ENCODE data around the gene CIAO3. TPM values are rescaled to one million over a fixed set of nuclear protein-coding genes. Genes with fewer than 3 reads are reported as not detected.

CIAO3 gene
- polyA plus RNA-seq, 4 donors = 21.0 to 28.5 (median 25.2) TPM

DNA sequence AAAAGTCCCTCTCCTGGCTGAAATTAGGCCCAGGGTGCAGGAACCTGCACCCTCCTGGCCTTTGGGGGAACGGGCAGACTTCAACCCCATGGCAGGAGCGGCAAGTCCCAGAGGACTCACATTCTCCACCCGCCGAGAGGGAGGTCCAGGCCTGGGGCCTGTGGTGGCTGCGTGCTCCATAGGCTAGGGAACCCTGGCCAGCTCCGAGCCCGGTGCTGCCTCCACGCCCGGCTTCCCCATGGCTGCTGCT, 14.7 kb downstream of the CIAO3 start:
- DNase-seq (ENCODE audit: low read depth in 4 of 4, low spot score in 3 of 4) = no peak

DNA sequence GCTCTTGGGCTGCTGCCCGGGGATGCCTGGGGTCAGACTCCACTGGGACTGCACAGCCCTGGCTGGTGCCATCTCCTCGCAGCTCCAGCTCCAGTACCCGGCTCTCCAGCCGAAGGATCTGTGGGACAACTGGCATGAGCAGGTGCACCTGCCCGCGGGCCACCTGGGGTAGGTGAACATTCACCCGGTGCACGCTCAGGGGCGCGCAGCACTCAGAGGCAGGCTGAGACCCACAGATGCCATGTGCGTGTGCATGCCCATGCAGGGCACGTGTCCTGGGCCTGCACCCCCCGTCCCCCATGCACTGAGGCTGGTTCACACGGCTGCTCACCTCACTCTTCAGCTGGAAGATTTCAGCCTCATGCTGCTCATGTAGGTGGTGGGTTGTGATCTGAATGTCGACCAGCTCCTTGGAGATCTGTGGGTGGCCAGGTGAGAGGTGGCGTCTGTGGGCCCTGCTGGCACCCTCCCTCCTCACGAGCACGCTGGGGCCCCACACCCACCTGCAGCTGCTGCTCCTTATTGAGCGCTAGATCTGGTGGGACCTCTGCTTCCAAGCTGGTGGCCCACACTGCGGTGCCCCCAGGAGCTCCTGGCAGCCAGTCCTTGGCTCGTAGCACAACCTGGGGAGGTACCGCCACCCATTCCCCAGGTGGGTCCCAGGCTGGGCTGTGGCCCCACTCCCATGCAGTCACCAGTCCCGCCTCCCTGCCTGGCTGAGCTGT, 15.2 kb downstream of the CIAO3 start:
- DNase-seq (ENCODE audit: low read depth in 4 of 4, low spot score in 3 of 4) = no peak

DNA sequence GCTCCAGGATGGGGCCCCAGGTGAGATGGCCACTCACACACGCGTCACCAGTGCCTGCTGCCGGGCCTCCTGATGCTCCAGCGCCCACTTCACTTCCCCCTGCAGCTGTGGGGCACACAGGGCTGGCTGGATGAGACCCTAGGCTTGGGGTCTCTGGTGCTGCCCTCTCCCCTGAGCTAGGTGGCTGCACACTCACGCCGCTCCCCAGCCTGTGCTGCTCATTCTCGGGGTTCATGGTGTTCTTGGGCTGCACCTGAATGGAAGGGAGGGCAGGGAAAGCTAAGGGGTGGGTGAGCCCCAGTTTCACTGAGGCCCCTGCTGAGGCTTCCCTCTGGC, 15.8 kb downstream of the CIAO3 start:
- DNase-seq (ENCODE audit: low read depth in 4 of 4, low spot score in 3 of 4) = no peak

DNA sequence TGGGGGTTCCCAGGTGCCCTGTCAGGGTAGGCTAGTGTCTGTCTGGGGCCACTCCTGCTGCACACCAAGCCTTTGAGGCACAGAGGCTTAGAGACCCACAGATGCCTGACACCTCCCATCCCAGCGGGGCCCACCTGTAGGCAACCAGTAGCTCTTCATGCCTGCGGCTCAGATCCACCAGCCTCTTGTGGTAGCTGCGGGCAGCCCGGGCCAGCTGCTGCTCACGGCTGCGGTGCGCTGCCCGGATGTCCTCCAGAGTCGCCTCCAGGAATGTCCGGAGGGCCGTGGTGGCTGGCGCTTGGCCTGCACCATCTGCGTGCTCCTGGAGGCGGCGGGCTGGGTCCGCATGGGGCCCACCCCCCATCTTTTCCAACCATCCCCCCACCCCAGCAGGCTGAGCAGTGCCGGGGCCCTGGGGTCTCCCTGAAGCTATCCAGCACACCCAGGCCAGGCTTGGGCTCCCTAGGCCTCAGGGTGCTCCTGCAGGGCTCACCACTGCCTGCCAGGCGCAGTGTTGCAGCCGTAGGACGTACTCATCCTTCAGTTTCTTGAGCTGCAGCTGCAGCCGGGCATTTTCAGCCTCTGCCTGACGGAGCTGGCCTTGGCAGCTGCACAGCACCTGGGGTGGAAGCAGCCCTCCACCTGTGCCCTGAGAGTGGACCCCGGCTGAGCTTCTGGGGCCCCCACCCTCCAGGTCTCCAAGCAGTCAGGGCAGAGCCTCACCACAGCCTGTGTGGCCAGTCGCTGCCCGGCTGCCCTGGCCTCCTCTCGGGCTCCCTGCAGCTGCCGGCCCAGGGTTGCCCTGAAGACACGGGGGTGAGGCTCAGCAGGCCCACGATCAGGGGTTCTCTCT, 16.4 kb downstream of the CIAO3 start:
- DNase-seq (ENCODE audit: low read depth in 4 of 4, low spot score in 3 of 4) = no peak

DNA sequence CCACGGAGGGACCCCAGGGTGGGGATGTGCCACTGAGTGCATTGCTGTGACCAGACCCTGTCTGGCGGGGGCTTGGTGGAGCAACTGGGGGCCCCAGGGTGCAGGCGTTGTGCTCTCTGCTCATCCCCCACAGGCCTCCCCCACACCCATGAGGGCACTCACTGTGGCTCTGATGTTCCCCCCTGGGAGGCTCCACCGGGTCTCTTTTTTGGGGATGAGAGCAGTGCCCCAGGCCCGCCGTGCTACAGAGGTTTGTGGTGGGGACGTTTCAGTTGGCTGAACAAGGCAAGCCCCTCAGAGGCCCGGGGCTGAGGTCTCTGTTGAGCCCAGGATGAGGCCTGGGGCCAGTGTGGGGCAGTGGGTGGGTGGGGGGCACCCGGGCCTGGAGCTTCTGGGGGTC, 17.1 kb downstream of the CIAO3 start:
- no peak for DNase-seq (ENCODE audit: low read depth in 4 of 4, low spot score in 3 of 4)

DNA sequence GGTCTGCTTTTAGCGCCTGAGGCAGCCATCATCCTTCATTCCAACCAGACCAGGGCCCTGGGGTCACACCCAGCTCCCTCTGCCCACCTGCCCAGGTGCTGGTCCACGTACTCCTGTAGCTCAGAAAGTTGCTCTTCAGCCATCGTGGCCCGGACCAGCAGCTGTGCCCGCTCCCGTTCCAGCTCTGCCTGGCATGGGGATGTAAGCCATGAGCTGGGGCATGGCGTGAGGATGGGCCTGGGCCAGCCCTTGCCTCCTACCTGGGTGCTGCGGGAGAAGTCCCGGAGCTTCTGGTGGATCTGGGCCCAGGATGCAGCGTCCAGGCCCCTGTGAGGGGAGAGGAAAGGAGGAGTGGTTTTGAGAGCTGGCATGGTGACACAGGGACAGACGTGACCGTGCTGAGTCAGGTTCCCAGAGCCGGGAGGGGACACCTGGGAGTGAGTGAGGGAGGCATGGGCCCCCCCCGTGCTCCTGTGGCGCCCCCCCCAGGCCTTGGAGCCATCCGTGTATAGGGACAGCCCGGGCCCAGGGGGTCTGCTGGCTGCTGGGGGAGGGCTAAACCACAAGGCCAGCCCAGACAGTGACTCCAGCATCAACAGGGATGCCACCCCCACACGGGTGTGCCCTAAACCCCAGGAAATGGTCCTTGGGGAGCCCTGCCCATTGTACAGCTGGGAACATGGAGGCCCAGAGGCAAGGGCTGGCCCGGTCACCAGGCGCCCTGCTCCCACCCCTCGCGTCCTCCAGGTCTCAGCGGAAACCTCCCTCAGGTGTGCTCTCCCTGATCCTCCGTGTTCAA, 17.8 kb downstream of the CIAO3 start:
- no peak for DNase-seq (ENCODE audit: low read depth in 4 of 4, low spot score in 3 of 4)

DNA sequence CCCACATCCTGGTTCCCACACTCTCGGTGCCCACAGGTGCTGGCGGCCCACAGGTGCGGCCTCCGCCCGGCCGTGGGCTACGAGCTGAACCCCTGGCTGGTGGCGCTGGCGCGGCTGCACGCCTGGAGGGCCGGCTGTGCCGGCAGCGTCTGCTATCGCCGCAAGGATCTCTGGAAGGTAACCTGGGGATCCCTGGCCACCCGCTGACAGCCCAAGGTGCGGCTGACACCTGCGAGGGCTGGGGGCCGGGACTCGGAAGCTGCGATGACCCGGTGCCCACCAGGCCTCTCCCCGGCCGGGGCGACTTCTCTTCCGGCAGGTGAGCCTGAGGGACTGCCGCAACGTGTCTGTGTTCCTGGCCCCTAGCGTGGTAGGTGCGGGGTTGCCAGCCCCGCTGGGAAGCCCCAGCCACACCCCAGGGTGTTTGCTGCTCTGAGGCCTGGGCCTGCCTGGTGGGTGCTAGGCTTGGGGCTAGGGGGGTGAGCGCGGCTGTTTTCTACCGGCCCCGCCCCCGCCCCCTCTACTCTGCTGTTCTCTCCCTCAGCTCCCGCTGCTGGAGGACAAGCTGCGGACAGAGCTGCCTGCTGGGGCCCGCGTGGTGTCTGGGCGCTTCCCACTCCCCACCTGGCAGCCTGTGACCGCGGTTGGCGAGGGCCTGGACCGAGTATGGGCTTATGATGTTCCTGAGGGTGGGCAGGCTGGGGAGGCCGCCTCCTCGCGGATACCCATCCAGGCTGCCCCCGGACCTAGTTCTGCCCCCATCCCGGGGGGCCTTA, 18.8 kb downstream of the CIAO3 start:
- DNase-seq (ENCODE audit: low read depth in 4 of 4, low spot score in 3 of 4) = no peak

DNA sequence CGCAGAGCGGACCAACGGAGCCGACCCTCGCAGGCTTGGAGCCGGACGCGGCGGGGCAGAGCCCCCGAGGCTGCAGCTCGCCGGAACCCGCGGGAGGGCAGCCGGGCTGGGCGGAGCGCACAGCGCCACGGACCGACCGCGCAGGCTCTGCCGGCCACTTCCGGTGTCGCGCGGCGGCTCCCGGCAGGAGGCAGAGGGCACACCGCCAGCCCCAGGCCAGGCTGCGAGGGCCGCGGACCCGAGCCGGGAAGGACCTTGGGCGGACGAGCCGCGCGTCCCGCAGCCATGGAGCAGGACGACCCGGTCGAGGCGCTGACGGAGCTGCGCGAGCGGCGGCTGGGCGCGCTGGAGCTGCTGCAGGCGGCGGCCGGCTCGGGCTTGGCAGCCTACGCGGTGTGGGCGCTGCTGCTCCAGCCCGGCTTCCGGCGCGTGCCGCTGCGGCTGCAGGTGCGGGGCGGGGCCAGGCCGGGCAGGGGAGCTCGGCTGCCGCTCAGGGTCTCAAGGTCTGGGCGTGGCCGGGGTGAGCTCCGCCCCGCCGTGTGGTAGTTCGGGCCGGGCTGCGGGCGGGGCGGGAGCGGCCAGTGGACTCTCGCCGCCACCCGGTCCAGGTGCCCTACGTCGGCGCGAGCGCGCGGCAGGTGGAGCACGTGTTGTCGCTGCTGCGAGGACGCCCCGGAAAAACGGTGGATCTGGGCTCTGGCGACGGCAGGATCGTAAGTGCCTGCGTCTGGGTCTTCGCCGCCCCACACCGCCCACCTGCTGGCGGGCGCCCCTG, 19.6 kb downstream of the CIAO3 start, which contains the start of gene ANTKMT:
Gene ANTKMT (plus strand): TSS at position 157 of the 775 bp plus-strand sequence. CDS start 129 bp downstream, at position 286.
- DNase-seq (ENCODE audit: low read depth in 4 of 4, low spot score in 3 of 4) = peak in 2 of 4 donors; percentile 70 to 75

DNA sequence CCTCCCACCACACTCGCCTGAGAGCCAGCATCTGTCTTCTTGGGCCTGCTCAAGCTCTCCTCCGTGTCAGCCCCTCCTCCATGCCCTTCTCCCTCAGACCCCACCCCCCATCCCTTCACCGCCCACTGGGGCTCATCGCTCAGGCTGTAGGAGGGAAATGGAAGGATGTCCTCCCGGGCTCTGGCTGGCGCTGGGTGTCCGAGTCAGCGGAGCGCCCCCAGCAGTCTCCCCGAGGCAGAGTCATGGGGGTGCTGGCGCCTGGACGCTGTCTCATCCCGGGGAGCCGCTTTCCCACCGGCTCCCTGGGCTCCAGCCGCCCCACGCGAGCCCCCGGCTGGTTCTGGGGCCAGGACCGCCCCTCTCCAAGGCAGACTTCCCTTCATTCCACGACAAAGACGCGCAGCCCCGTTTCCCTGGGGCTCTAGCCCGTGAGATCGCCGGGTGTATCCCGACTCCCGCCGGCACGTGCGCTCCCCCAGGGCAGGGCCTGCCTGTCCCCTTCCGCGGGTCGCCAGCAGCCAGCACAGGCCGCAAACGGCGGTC, 20.3 kb downstream of the CIAO3 start:
- no peak for DNase-seq (ENCODE audit: low read depth in 4 of 4, low spot score in 3 of 4)

DNA sequence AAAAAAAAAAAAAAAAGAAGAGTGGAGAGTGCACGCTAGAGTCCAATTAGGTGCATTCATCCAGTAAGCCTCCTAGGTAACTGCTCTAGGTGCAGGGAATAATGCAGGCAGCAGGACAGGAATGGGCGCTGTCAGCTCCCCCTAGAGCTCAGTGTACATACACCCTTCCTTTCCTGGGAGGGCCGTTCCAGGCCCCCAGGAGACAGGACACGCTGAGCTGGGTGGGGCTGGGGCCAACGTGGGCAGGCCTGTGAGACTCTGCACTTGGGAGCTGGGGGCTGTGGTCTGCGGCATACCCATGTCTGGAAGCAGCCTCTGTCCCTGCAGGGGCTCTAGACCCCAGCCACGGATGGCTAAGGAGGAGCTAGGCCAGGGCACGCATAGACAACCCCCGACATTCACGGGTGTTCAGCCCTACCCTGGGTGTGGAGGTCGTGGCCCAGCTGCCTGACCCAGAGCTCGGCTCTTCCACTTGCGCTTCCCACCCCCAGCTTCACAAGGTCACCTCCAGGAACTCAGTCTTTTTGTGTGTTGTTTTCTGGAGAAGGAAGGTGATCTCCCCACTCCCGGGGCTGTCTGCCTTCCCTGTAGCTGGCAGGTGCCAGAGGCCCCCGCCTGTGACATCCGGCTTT, 20.9 kb downstream of the CIAO3 start:
- no peak for DNase-seq (ENCODE audit: low read depth in 4 of 4, low spot score in 3 of 4)

DNA sequence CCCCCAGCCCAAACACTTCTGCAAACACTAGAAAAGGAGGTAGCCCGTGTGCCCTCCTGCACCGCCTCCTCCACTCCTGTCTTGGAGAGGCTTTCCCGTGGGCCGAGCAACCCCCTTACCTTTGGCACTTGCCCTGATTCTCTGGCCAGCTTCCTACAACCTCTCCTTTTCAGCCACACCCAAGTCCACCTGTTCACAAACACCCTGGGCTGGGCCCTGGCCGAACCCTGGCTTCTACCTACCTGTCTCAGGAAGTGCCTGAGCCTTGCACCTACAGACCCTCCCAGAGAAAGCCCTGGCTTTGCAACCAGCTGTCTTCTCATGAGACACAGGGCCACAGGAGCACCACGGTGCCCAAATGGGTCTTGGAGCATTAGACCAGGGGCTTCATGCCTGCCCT, 21.9 kb downstream of the CIAO3 start:
- no peak for DNase-seq (ENCODE audit: low read depth in 4 of 4, low spot score in 3 of 4)

DNA sequence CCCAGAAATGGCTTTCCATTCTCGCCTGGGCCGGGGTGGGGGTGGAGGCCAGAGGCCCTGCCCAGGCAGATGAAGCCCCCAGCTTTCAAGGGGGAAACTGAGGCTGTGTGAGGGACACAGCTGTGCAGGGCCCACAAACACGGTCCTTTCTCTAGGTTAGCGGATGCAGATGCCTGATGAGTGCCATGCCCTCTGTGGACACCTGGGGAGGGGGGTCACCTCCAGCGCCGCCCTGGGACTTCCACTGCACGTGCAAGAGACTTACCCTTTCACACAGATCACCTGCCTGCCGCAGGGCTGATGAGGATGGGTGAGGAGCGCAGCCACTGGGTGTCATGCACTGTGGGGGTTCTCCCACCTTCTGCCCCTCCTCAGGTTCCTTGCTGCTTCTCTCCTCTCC, 22.4 kb downstream of the CIAO3 start:
- DNase-seq (ENCODE audit: low read depth in 4 of 4, low spot score in 3 of 4) = no peak

DNA sequence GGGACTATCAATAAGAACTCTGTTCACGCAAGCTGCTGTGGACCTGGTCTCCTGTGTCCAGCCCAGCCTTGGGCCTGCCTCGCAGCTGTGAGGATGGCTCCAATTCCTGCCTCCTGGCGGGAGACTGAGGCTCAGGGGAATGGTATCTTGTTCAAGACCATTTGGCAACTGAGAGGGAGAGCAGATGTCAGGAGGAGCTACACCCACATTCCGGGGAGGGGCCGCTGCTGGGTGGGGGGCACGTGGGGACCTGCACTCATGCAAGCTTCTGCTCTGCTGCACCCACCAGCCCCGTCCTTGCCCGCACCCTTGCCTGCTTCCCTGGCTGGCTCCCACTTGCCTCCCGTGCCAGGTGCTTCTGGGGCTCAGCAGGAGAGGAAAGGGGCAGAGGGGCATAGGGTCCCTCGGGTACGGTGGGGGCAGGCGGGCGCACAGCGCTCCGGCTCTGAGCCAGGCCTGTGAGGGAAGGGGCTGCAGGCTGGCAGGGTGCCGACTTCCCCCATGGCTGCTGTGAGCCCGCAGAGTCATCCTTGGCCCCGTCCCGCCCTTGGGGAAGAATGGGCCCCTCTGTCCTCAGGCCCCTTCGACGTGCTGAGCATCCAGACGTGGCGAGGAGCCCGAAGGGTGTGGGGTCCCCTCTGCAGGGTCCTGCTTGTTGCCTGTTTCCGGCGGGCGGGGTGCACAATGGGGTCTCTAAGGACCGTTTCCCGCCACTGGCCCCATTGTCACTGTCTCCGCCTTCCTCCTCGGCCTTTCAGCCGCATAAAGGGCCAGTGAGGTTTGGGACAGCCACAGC, 23.1 kb downstream of the CIAO3 start:
- no peak for DNase-seq (ENCODE audit: low read depth in 4 of 4, low spot score in 3 of 4)

DNA sequence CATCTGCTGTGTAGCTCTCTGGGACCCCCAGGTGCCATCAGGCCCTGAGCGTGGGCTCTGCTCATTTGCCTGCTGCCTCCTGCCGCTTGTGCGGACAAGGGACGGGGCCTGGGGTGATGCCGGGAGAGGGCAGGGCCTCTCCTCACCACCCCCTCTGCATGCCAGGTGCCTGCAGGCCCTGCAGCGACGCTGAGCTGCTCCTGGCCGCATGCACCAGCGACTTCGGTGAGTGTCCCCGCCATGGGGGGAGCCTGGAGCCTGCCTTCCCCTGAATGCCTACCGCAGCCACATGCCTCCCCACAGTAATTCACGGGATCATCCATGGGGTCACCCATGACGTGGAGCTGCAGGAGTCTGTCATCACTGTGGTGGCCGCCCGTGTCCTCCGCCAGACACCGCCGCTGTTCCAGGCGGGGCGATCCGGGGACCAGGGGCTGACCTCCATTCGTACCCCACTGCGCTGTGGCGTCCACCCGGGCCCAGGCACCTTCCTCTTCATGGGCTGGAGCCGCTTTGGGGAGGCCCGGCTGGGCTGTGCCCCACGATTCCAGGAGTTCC, 23.9 kb downstream of the CIAO3 start:
- DNase-seq (ENCODE audit: low read depth in 4 of 4, low spot score in 3 of 4) = no peak

DNA sequence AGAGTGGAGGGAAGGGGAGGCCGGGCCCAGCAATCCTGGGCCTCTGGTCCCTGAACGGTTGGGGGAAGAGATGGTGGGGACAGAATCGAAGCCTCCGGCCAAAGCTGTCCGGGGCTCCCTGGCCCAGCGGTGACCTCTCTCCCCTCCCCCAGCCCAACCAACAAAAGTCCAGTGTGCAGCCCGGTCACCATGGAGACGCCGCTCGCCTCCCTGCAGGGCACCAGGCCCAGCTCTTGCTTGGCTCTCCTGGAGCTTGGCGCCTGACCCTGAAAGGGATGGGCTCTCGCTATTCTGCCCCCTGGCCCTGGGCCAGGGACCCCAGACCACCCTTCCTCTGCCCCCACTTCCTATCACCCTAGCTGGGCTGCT, 24.6 kb downstream of the CIAO3 start:
- DNase-seq (ENCODE audit: low read depth in 4 of 4, low spot score in 3 of 4) = no peak

DNA sequence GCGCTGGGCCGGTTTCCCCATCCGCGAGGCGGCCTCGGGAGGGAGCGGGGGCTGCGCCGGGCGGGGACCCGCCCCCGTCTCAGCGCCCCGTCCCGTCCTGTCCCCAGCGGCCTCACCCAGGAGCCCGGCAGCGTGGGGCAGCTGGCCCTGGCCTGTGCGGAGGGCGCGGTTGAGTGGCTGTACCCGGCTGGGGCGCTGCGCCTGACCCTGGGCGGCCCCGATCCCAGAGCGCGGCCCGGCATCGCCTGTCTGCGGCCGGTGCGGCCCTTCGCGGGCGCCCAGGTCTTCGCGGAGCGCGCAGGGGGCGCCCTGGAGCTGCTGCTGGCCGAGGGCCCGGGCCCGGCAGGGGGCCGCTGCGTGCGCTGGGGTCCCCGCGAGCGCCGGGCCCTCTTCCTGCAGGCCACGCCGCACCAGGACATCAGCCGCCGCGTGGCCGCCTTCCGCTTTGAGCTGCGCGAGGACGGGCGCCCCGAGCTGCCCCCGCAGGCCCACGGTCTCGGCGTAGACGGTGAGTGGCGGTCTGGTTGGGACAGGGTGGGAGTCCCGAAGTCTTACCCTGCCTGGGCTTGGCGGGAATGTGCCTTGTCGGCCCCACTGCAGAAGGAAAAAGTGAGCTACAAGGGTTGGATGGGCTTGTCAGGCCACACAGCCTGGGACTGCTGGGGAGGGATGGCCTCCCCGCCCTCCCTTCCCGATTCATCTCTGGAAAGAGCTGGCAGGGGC, 25.2 kb downstream of the CIAO3 start:
- DNase-seq (ENCODE audit: low read depth in 4 of 4, low spot score in 3 of 4) = no peak

All from right renal pelvis (tissue), 4 donors.